GM06990 (cell line): ENCODE data around the gene ATG2B.

ENCODE experiments used
- DNase-seq: peaks from one replicate; pipeline ENCODE4 v3.0.0-alpha.2; 2011; ENCODE audit not compliant: insufficient read length; ENCODE audit errors: extremely low read depth
- H3K27me3 ChIP-seq: replicated peaks from 2 replicates; pipeline ENCODE4 v1.6.0; 2011; ENCODE audit warnings: low read length; ENCODE audit not compliant: control insufficient read depth, insufficient read depth
- H3K36me3 ChIP-seq: 2 replicates; pipeline ENCODE4 v1.5.1; 2011; ENCODE audit warnings: low read length; ENCODE audit not compliant: control insufficient read depth, insufficient read depth
- H3K4me3 ChIP-seq: replicated peaks from 2 replicates; pipeline ENCODE4 v1.5.1; 2011; ENCODE audit warnings: low read depth, mild to moderate bottlenecking, control low read depth, low read length
- CTCF ChIP-seq: IDR thresholded peaks from 2 replicates; pipeline ENCODE4 v1.5.1; 2011; ENCODE audit warnings: low read length, control low read depth, mild to moderate bottlenecking, inconsistent platforms; ENCODE audit not compliant: insufficient read depth, poor library complexity, severe bottlenecking

The ATG2B gene

DNA sequence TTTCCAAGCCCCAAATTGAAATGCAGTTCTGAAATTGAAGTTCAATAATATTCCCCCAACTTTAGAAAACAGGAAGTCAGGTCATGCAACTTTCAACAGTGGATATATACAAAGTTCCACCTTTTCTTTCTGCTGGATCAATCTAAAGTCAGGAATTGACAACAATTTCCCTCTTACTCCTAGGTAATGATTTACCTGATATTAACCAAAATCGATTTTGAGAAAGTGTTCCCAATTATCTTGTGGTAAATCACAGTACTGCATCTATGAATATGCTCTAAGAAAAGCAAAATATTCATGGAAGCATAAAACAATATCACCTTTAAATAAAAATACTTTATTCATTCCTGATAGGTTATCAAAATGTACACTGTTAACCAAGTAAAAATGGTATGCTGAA, 78.7 kb downstream of the ATG2B start:
- DNase-seq: no peak
- H3K36me3 ChIP-seq: peaks cover 1% of the 10 kb centered on the region; the same call in 1 of the 2 replicates
- H3K4me3 ChIP-seq: no peak overlapping the region
- no peak for TF ChIP-seq CTCF
- H3K27me3 ChIP-seq: no peaks in the 10 kb centered on the region

- no peak for DNase-seq
- Histone ChIP-seq H3K4me3 (no peak overlapping the region), H3K27me3 (no peaks in the 10 kb centered on the region), H3K36me3 (peaks cover 1% of the 10 kb centered on the region; the same call in 1 of the 2 replicates)
- TF ChIP-seq CTCF: no peak
These were observed 79.1 kb downstream of the ATG2B start for GRCh38 chr14:96284008-96284407.

DNA sequence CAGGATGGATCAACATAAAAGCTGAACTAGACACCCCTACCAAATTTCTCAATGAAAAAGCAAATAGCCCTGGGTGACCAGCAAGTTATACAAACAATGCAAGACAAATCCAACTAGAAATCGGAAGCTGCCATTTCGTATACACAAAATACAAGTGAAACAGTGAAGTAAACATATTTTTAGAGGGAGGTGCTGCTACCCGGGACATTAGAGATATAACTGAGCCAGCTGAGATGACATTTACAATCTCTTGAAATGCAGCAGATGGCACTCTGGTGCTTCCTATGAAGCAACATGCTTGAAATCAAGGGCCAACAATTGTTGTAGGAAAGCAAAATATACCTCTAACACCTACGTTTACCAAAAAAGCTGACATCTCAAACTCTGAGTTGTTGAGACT, 81.7 kb downstream of the ATG2B start:
- DNase-seq: no peak
- Histone ChIP-seq H3K36me3 (peaks cover 1% of the 10 kb centered on the region; the same call in 1 of the 2 replicates), H3K27me3 (no peaks in the 10 kb centered on the region), H3K4me3 (no peak overlapping the region)
- no peak for TF ChIP-seq CTCF

DNA sequence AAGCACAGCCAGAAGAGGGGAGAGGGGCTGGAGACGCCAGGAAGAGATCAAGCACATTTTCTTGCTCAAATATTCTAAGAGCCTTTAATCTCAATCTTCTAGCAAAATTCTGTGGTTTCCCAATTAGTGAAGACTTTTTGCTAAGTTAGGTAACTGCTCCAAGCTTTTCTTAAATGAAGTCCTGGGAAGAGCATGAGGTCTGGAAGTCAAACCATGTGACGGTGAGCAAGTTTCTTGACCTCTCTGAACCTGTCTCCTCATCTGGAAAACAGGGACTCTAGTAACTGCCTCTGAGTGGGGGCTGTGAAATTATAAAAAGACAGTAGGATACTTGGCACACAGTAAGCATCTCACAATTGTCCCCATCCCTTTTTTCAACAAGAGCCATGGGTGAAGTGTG, 83.0 kb downstream of the ATG2B start:
- TF ChIP-seq CTCF: no peak
- Histone ChIP-seq H3K36me3 (no peaks in the 10 kb centered on the region), H3K27me3 (no peaks in the 10 kb centered on the region), H3K4me3 (no peak overlapping the region)
- DNase-seq: no peak

- Histone ChIP-seq H3K27me3 (no peaks in the 10 kb centered on the region), H3K4me3 (no peak overlapping the region), H3K36me3 (no peaks in the 10 kb centered on the region)
- TF ChIP-seq CTCF: no peak
- DNase-seq: no peak
These were observed 83.6 kb downstream of the ATG2B start for GRCh38 chr14:96279564-96279963.

DNA sequence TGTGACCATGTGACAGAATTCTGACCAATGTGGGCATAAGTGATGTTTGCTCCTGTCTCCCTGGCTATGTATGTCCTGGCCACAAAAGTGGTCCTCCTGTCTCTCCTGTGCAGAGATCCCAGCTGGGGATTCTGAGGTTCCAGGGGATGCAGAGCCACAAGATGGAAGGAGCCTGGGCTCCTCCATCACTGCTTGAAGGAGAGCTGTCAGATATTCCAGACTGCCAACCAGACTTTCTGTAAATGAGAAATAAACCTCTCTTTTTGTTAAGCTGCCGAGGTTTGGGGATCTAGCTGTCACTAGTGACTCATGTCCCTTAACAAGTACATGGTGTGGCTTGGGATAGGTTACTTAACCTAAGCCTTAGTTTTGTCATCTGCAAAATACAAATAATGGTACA, 85.3 kb downstream of the ATG2B start:
- Histone ChIP-seq H3K36me3 (no peaks in the 10 kb centered on the region), H3K4me3 (no peak overlapping the region), H3K27me3 (no peaks in the 10 kb centered on the region)
- no peak for TF ChIP-seq CTCF
- DNase-seq: no peak
